GM12801 (cell line): Measurements from ENCODE around the gene ZFYVE9.

Experiments used
- CTCF ChIP-seq: IDR thresholded peaks from one replicate; pipeline ENCODE4 v1.5.1; 2011; ENCODE audit warnings: control low read depth; ENCODE audit not compliant: insufficient read length; ENCODE audit errors: extremely low read depth

ZFYVE9 gene

GRCh38 chr1:52192024-52192423, 50.1 kb downstream of the ZFYVE9 start:
- TF ChIP-seq CTCF, result no peak

GRCh38 chr1:52192436-52192835, 50.5 kb downstream of the ZFYVE9 start:
- no peak for TF ChIP-seq CTCF

GRCh38 chr1:52193985-52194384, 52.1 kb downstream of the ZFYVE9 start:
- no peak for TF ChIP-seq CTCF

GRCh38 chr1:52195161-52195560, 53.3 kb downstream of the ZFYVE9 start:
- TF ChIP-seq CTCF, result no peak

GRCh38 chr1:52203935-52204625, 62.2 kb downstream of the ZFYVE9 start:
- no peak for TF ChIP-seq CTCF

GRCh38 chr1:52204696-52205095, 62.8 kb downstream of the ZFYVE9 start:
- TF ChIP-seq CTCF, result no peak

GRCh38 chr1:52209429-52209828, 67.5 kb downstream of the ZFYVE9 start:
- no peak for TF ChIP-seq CTCF
